HG02970 (cell line): ENCODE data around the gene KCNMA1.

Experiments used
- ATAC-seq: cut with Tn5 transposase; IDR thresholded peaks from one replicate; pipeline ENCODE4 v1.9.1; 2021; ENCODE audit warnings: mild to moderate bottlenecking, moderate library complexity, moderate number of reproducible peaks; ENCODE audit not compliant: unreplicated experiment, low FRiP score

KCNMA1 gene

DNA sequence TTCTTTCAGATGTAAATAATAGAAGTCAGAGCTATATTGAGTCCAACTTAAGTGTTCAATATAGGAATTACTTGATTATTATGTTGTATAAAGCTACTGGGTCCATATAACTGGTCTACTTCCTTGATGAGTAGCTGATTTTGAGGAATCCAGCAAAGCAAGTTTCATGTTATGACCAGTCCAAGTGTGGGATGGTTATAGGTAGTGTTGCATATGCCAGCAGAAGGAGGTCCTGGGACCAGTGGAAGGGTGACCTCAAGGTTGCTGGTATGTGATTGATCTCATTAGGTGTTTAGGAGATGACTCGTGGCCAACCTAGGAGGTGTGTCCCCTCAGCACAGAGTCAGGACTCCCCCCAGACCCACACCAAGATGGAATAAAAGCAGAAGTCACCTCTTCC, 551.5 kb downstream of the KCNMA1 start:
- no peak for ATAC-seq

DNA sequence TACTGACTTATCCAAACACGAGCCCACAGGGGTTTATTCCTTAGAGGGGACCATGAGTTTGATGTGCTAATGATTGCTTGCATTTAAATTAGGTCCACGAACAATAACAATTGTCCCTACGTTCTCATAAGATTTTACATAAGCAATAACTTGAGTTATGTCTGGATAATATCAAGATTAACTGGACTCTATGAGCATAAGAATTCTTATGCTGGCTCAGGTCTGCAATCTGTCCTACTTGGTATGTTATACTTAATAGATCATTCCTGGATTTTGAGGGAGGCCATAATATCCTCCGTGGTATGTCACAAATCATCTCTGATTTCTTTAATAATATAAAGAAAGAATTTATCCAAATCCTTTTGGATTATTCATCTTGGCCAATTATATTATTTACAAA, 552.3 kb downstream of the KCNMA1 start:
- no peak for ATAC-seq

DNA sequence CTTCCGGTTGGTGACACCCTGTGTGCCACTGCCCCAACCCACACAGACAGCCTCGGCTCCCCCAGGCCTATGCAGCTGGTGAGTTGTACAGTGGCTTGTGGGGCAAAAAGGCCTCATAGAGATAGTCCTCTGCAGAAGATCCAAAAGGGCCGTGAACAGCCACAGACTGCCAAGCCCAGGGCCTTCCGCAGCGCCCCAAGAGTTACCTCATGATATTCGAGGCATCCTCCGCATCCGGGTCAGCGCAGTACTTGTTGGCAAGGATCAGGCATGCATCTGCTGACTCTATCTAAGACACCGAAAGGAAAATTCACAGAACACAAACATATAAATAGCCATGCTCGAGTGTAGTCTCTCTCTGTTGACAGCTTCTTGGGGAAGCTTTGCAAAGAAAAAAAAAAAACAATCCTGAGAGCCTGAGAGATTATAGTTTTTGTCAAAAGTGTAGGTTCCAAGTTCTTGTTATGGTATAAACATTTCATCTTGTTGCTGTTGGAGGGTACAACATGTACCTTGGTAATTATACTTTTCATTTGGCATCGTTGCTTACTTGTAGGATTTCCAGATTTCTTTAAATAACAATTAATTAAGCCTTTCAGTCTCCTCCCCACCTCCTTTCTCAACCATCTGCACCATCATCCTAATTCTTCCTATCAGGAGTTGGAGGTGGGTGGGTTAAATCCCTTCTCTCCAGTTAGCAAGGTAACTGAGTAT, 553.0 kb downstream of the KCNMA1 start:
- no peak for ATAC-seq

DNA sequence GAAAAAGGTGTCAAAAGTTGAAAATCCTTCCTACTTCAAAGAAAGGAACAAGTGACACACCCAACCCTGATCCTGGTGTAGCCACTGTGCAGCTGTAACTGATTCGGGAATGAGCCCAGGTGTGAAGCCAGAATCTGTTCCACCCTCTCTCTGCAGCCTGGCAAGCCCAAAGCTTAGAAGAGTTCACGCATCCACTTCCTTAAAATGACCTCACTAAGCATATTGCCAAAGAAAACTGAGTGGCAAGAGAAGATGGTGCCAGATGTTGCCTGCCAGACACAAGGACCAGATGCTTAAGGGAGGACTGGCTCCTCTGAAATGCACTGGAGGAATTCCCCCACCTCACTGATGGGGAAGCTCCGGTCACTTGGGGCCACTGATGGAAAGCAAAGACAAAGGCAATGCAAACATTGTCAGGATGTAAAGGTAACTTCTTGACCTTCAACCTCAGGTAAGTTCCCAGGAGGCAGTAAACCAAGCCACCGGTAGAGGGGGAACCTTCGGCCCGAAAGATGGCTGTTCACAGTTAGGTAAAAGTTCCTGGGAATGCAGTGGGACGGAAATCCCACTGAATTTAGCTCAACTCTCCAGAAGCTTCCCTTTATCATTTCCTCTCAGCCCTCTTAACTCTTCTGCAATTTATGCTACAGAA, 554.9 kb downstream of the KCNMA1 start:
- ATAC-seq, result no peak

DNA sequence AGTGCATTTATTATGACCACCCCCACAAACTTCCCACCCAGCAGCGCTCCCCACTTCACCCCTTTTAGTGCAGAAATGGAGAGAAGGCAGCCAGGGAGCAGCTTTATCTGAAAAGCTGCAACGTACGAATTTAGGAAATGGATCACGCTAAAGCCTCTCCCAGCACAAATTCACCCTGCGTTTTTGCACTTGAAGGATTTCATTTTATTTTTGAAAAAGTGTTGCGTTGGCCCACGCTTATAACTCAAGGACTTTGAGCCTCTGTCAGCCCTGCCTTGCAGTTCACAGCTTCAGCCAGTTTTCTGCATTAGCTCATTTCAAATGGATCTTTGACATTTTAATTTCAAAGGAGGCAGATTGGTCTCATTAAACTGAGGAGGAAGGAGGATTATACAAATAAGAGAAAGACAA, 556.1 kb downstream of the KCNMA1 start:
- ATAC-seq, result no peak

DNA sequence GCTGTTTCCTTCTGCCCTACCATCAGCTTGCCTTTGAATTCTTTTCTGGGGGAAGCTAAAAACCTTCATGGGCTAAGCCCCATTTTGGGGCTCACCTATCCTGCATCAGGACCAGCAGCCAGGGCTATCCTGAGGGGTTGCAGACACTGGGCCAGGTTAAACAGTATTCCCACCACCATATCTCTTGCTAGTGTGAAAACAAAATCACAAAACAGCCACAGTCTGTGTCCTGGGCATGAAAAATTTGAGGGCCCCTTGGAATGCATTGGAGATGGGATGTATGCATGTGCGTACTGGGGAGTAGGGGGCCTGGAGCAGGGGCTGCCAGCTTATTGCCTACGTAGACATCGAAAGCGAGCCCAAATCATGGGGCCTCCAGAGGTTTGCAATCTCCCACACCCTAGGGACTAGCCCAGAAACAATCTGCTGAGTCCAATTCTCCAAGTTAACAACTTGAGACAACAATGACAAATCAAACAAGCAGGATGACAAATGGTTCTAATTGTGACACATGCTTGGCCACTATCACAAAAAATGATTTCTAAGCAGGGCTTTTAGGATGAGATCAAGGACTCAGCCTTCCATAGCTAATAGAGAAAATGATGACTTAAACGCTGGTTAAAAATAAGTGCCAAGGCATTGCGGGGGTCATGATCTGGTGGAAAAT, 557.1 kb downstream of the KCNMA1 start:
- no peak for ATAC-seq

DNA sequence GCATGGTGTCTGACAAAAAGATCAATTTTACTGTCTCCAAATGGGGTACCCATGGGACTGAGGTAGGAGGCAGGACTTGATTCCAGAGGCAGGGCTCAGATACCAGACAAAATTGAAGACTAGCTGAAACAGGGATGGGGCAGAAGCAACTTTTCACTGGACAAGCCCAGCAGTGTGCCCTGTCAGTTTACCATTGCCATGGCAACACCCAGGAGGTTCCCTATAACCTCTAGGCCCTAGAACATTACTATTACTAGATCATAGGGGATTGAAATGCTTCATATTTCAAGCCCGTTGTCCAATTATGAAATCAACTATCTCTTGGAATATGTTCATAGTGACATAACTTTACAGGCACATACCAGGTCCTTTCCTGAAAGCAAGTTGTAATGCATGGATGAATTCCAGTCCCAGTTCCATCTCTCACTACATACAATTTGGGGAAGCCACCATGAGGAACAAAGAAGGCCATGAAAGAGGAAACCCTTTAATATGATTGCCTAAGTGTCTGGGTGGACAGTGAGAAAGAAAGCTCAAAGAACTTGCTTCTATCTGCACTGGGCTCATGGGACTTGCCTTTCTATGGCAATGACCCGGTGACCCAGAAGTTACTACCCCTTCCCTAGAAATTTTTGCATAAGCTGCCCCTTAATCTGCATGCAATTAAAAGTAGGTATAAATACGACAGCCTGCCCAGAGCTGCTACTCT, 557.9 kb downstream of the KCNMA1 start:
- ATAC-seq, result no peak

DNA sequence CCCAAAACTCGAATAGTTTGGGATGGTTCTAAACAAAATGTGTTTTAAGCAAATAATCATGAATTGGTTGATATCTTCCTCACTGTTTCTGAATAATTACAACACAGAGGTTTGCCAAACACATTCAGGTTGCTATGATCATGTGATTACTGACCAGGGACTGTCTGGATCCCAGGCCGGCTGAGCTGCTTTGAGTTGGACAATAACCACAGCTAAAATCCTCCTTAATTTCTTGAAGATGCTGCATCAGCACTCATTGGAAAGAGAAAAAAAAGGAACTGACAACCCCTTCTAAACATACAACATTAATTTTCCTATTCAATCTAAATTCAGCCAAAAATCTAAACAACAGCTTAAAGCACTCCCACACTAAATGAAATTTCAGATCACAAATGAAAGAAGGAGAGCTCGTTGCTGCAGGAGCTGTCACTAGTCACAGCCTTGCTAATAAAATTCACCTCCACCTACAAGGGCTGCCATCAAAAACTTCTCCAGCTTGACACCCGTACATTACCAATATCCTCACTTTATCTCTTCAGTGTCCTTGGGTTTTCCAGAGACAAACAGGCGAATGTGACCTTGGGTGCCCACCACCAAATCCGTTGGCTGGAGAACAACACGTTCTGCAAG, 560.2 kb downstream of the KCNMA1 start:
- no peak for ATAC-seq

DNA sequence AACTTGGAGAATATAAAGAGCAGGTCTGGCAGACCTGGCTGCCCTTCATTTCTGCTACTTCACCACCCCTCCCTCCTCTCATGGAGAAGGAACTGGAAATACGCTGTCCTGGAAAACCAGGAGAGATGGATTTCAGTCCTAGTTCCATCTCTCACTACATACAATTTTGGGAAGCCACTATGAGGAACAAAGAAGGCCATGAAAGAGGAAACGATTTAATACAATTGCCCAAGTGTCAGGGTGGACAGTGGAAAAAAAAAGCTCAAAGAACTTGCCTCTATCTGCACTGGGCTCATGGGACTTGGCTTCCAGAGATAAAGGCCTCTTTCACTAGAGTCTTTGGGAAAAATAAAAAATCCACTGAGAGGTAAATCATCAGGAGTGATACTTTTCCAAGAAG, 561.7 kb downstream of the KCNMA1 start:
- ATAC-seq, result no peak

DNA sequence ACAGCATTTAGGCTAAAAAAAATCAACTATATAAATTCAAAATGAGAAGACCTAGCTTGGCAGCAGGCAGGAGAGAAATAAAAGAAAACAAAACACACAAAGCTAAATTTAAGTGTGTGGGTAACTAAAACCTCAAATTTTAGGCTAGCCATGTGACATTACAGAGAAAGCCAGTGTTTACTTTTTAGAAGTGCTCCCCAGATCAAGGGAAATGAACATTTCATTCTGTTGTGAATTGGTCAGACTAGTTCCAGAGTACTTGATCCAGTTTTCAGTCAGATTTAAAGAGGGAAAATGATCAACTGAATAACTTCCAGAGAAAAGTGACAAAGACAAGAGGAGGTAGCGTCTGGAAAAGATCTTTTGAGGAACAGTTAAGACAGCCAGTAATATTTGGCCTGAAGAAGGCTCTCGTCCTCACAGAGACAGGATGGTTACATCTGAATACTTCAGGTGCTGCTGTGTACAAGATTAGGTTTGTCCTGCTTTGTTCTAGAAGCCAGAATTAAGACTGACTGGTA, 563.4 kb downstream of the KCNMA1 start:
- ATAC-seq, result no peak

DNA sequence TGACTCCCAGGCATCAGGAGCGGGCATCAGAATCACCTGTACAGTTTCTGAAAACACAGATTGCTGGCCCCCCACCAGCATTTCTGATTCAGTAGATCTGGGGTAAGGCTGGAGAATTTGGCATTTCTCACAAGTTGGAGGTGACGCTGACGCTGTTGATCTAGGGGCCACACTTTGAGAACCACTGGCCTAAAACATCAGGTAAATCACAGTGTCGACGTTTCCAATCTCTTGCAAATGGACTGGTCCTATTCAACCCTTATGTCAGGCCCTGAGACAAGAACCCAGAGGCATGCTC, 564.0 kb downstream of the KCNMA1 start:
- ATAC-seq, result no peak

DNA sequence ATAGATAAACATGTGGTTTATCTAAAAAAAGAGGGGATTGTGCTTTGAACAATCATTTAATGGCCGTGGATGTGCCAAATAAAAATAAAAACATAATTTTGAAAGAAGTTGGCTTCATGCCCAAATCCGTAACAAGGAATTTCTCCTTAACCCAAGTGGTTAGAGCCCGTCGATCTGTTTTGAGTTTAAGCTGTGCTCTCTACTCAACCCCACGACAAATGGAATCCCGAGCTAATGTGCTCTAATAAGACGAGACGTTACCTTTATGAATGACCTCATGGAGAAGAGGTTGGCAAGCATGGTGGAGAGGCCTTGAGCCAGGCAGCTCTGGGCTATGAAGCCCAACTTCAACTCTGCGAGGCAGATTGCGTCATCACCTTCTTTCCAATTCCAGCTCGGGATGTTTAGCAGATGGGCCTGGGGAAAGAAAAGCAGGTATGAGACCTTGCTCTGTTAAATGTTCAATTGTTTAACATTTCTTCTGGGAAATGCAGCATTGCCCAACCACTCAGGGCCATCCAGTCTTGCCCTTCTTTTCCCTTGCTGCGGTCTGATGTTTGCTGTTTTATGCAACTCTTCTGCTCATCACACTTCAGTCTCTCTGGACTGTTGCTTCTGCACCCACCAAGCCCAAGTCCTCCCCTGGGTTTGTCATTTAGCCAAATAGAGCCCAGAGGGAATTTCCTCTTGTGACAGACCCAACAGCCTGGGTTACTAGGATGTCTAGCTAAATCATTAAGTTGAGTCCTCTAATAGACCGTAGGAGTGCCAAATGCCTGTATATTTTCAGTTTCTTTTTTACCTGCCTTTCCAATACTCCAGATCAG, 564.6 kb downstream of the KCNMA1 start:
- ATAC-seq, result no peak

DNA sequence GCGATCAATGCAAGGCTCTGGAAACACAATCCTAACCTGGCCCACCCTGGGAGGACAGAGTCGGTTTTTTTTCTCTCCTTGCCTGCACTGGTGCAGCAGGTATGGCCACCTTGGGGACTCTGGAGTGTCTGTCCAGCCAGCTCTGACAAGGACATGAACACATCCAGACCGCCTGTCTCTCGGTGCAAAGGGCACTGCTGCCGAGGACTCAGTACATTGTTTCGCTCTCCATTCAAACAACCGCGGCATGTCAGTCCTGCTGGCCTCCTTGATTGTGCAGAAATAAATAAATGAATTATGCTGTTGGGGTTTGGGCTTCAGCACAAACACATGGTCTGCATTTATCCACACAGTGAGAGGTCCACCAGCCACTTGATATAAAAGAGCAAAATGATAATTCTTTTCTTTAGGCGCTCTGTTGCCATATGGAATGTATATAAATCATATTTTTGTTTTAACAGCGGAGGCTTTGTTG, 565.2 kb downstream of the KCNMA1 start:
- ATAC-seq, result no peak

DNA sequence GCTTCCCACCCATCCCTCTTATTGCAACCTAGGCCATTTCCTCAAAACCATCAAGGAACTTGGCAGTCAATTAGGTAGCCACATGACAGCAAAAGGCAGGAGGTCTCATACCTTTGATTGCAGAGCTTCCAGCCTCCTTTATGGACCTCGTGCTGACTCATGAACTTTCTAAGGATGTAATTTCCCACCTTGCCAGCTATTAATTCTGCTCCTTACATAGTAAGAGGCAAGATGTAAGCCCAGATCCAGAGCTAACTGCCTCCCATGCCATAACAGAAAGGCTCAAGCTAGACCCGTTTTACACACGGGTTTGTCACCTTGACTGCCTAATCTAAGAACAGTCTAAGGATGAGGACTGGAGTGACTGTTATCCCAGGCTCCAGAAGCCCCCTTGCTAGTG, 565.7 kb downstream of the KCNMA1 start:
- ATAC-seq, result no peak

DNA sequence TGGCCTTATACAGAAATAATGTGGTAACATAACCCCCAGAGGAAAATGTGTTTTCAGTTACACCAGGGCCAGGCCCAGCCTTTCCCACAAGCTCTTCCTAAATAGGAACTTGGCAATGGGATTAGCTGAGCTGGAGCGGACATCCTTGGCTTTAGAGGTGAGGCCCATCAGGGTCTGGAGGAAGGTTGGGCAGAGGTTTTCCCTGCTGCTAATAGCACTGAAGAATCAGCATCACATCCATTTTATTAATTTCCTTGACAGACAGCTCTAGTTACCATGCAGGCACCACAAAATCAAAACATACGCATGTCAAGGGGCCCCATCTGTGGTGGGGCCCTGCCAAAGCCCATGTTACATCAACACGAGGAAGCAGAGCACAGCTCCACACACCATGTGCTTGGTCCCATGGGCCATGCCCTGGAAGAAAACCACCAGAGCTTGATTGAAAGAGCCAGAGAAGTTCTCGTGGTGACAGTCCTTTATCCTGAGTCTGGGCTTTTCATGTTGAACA, 566.6 kb downstream of the KCNMA1 start:
- no peak for ATAC-seq

DNA sequence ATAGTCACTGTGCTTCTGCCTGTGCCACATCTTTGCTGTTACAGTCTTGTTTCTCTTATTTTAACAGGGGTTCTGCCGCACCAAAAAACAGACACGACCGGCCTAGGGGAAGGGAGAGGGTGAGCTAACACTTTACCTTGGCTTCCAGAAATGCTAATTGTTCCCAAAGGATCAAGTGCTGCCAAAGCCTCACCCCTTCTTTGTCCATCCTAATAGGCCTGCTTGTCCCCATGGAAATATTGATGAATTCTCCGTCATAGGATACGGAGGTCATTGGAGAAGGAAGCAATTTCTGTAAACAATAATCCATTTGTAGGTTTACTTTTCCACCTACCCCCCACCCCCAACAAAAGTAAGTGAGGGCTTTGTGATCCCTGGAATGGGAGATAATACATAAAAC, 567.3 kb downstream of the KCNMA1 start:
- no peak for ATAC-seq

DNA sequence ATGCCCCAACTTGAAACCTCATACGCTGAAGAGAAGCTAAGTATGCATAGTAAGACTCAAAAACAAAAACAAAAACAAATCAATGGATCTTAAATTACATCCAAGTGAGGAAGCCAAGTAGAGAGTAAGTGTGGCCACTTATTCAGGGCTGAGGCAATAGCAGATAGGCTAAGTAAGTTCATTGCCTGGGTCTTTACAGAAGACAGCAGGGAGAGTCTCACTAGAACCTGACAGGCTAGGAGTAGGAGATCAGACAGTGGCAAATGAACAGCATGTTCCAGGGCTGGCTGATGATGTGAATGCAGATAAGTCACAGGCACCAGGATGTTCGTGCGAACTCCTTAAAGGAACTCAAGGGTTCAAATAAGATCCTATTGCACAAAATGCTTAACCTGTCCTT, 568.6 kb downstream of the KCNMA1 start:
- ATAC-seq, result no peak

DNA sequence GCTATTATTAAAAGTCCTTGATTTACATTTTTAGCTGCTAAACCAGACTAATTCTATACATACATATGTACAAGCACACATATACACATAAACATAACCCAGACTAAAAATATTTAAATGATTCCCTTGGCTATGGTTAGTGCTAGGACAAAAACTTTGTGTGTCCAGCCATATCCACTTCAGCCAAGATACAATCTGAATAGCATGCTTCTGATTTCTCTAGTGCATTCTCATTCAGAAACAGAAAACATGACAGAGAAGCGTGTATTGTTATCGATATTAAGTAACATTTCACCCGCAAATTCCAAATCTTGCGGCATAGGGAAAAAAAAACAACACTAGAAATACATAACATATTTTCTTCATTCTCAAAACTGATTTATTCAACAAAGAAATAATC, 569.3 kb downstream of the KCNMA1 start:
- no peak for ATAC-seq

DNA sequence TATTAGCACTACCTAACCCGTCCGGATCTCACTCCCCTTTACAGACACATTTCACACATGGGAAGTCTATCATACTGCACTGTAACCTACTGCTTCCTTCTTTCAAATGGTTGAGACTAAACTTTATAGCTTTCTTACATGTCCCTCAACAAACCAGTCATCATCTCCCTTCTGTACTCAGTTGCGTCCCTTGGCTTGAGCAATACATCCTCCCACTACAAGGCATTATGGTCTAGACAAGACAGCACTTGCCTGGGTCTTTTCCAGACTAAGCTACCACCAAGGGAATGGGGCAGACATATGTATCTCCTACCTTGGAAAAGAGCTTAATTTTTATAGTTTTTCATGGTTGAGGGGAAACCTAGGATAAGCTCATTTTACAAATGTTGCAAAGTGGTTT, 575.2 kb downstream of the KCNMA1 start:
- ATAC-seq, result no peak

DNA sequence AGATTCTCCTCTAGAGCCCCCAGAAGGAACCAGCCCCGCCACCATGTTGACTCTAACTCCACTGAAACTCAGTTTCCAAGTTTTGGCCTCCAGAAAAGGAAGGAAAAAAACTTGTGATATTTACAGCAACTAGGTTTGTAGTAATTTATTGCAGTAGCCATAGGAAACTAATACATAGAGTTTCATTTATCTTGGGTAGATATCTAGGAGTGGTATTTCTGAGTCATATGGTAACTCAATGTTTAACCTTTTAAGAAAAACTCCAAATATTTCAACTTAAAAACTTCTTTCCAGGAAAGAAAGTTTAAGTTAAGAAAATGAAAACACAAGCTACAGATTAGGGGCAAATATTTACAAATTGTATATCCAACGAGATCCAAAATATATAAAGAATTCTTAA, 576.7 kb downstream of the KCNMA1 start:
- ATAC-seq, result no peak
